Measurements from ENCODE around the gene IL17C.

- no peak for TF ChIP-seq NR3C1 (IDR thresholded peaks at IDR 0.05)
- no peak for TF ChIP-seq CTCF (IDR thresholded peaks at IDR 0.05)
- no peak for TF ChIP-seq EP300 (IDR thresholded peaks at IDR 0.05)
- no peak for TF ChIP-seq ESRRA (IDR thresholded peaks at IDR 0.05; ENCODE audit: borderline replicate concordance, low read length)
- TF ChIP-seq RFX5 (IDR thresholded peaks at IDR 0.05) = no peak
These were observed 16.1 kb downstream of the IL17C start for GRCh38 chr16:88654363-88655052.

Measured in A549 (cell line).